Endothelial cell of umbilical vein (primary cell): ENCODE measurements around the gene KRTAP10-2. TPM values are rescaled to one million over a fixed set of nuclear protein-coding genes. Genes with fewer than 3 reads are reported as not detected.

Experiments used
- BruUV-seq: library from RNA; stranded (reverse); fragments of 400-500 nt; replicated peaks from 2 replicates; lab custom pipeline; 2021; lab: Mats Ljungman, UMichigan
- CTCF ChIA-PET: fragments of 300-600, 350-600 bp; sonication (Branson Sonifier 250); formaldehyde crosslinking; loops from one replicate; lab custom pipeline; 2021; ENCODE audit warnings: antibody characterized with exemption, inconsistent platforms; lab: Charles Lee
- POLR2A ChIA-PET: fragments of 300-600, 350-600 bp; sonication (Branson Sonifier 250); formaldehyde crosslinking; loops from one replicate; lab custom pipeline; 2021; ENCODE audit warnings: antibody characterized with exemption, inconsistent platforms; lab: Charles Lee
- DNase-seq: peaks from one replicate; pipeline ENCODE4 v3.0.0-alpha.2; 2011; ENCODE audit warnings: low read depth, low spot score
- FAIRE-seq: peaks from 2 replicates; lab custom pipeline; 2011; peaks lifted over from hg19 to GRCh38; lab: Jason Lieb, UNC
- H2AFZ ChIP-seq: 2 replicates; pipeline ENCODE4 v1.6.0; 2012; ENCODE audit warnings: low read depth, low read length, control low read depth, inconsistent platforms
- H3K27ac ChIP-seq: 2 replicates; pipeline ENCODE4 v1.5.1; 2011; ENCODE audit warnings: low read depth, mild to moderate bottlenecking, control low read depth, low read length, moderate library complexity; ENCODE audit not compliant: insufficient read depth
- H3K27me3 ChIP-seq, 2 experiments: 2 replicates each; pipeline versions ENCODE4 v1.6.0 to v1.6.1; 2011; ENCODE audit warnings: low read length in 2 of 2, mixed read lengths in 1 of 2; ENCODE audit not compliant: control insufficient read depth in 2 of 2, insufficient read depth in 2 of 2
- H3K36me3 ChIP-seq, 2 experiments: 2 replicates in 1 of 2; 3 replicates in 1 of 2; pipeline ENCODE4 v1.5.1; 2011; ENCODE audit warnings: low read length in 2 of 2, mild to moderate bottlenecking in 1 of 2, moderate library complexity in 1 of 2; ENCODE audit not compliant: control insufficient read depth in 2 of 2, insufficient read depth in 2 of 2; ENCODE audit errors: extremely low read depth in 1 of 2
- H3K4me1 ChIP-seq: 3 replicates; pipeline ENCODE4 v1.5.1; 2011; ENCODE audit warnings: mild to moderate bottlenecking, low read length; ENCODE audit not compliant: control insufficient read depth, insufficient read depth; ENCODE audit errors: extremely low read depth
- H3K4me2 ChIP-seq: 2 replicates; pipeline ENCODE4 v1.6.1; 2011; ENCODE audit warnings: low read length, control low read depth, mixed read lengths; ENCODE audit not compliant: insufficient read depth
- H3K4me3 ChIP-seq, 3 experiments: fragments of 200-600 bp in 1 of 3; sonication (generic), shearing (Covaris generic) in 1 of 3; replicated peaks in 1 of 3; 2 replicates each; pipeline ENCODE4 v1.5.1; 2011 to 2016; ENCODE audit warnings: control low read depth in 3 of 3, low read length in 3 of 3, mild to moderate bottlenecking in 2 of 3, inconsistent platforms in 1 of 3, low read depth in 1 of 3, moderate library complexity in 1 of 3; ENCODE audit not compliant: insufficient read depth in 1 of 3
- H3K79me2 ChIP-seq: 2 replicates; pipeline ENCODE4 v1.6.0; 2012; ENCODE audit warnings: low read length, inconsistent platforms; ENCODE audit not compliant: control insufficient read depth, insufficient read depth
- H3K9ac ChIP-seq: replicated peaks from 2 replicates; pipeline ENCODE3; 2011; ENCODE audit warnings: low read length, control low read depth; ENCODE audit not compliant: insufficient read depth; ENCODE audit errors: extremely low read depth
- H3K9me1 ChIP-seq: replicated peaks from 3 replicates; pipeline ENCODE4 v1.6.0; 2011; ENCODE audit warnings: mild to moderate bottlenecking, low read length; ENCODE audit not compliant: control insufficient read depth, insufficient read depth; ENCODE audit errors: extremely low read depth
- H3K9me3 ChIP-seq: replicated peaks from 2 replicates; pipeline ENCODE4 v1.5.1; 2012; ENCODE audit warnings: low read length, inconsistent platforms; ENCODE audit not compliant: control insufficient read depth, insufficient read depth
- H4K20me1 ChIP-seq: replicated peaks from 2 replicates; pipeline ENCODE3; 2011; ENCODE audit warnings: mild to moderate bottlenecking, low read length; ENCODE audit not compliant: control insufficient read depth, insufficient read depth; ENCODE audit errors: extremely low read depth
- CTCF ChIP-seq, 2 donors: IDR thresholded peaks; 1 replicate in 1 of 2; 2 replicates in 1 of 2; pipeline ENCODE4 v1.5.1; 2011; ENCODE audit warnings: low read length in 2 of 2, mild to moderate bottlenecking in 2 of 2, moderate library complexity in 2 of 2, control low read depth in 1 of 2, inconsistent platforms in 1 of 2, low read depth in 1 of 2; ENCODE audit not compliant: insufficient read depth in 1 of 2; ENCODE audit errors: extremely low read depth in 1 of 2
- EZH2 ChIP-seq: IDR thresholded peaks from 2 replicates; pipeline ENCODE4 v1.6.1; 2012; ENCODE audit warnings: borderline replicate concordance, low read depth, mild to moderate bottlenecking, moderate library complexity, low read length, inconsistent platforms; ENCODE audit not compliant: severe bottlenecking
- FOS ChIP-seq: IDR thresholded peaks from 2 replicates; pipeline ENCODE4 v1.6.1; 2011; ENCODE audit warnings: mild to moderate bottlenecking, low read length, moderate library complexity, borderline replicate concordance; ENCODE audit not compliant: insufficient read depth
- GATA2 ChIP-seq: IDR thresholded peaks from 2 replicates; pipeline ENCODE4 v1.7.0; 2011; ENCODE audit warnings: low read depth, mild to moderate bottlenecking, moderate library complexity, mixed read lengths, low read length; ENCODE audit not compliant: insufficient read length, insufficient read depth
- JUN ChIP-seq: IDR thresholded peaks from 2 replicates; pipeline ENCODE4 v1.6.1; 2011; ENCODE audit warnings: borderline replicate concordance, low read depth; ENCODE audit not compliant: insufficient read length, insufficient read depth
- MAX ChIP-seq: IDR thresholded peaks from 2 replicates; pipeline ENCODE4 v1.6.1; 2011; ENCODE audit not compliant: insufficient read depth, insufficient read length
- MYC ChIP-seq: IDR thresholded peaks from one replicate; pipeline ENCODE4 v1.6.1; 2011; ENCODE audit warnings: mild to moderate bottlenecking, low read depth, low read length
- POLR2A ChIP-seq: IDR thresholded peaks from 2 replicates; pipeline ENCODE4 v1.6.1; 2012; ENCODE audit warnings: low read depth, mild to moderate bottlenecking, control low read depth, low read length
- POLR2AphosphoS5 ChIP-seq: IDR thresholded peaks from 2 replicates; pipeline ENCODE4 v1.6.1; 2012; ENCODE audit warnings: low read depth, mild to moderate bottlenecking, control low read depth, low read length, moderate library complexity; ENCODE audit not compliant: insufficient read depth
- dilution Hi-C: fragments of 300-500 bp; cut with MboI; formaldehyde crosslinking; loops from one replicate; pipeline ENCODE4 v1.15.0; 2019; ENCODE audit warnings: low sequenced_read_pairs; ENCODE audit not compliant: extremely low pct_ligation_motif_present
- intact Hi-C: fragments of 100-400 bp; cut with micrococcal nuclease; formaldehyde crosslinking; loops from one replicate; pipeline ENCODE4 v1.10.0; 2022
- polyA plus RNA-seq, 4 experiments: library from polyadenylated mRNA; depleted of rRNA in 3 of 4; stranded (reverse) in 3 of 4; unstranded in 1 of 4; fragments of >200 nt; gene quantifications; 2 replicates each; pipeline versions ENCODE4 v1.2.1 to v1.2.3, GENCODE V29; 2011 to 2012; ENCODE audit warnings: missing spikeins in 1 of 4
- total RNA-seq: library from RNA; stranded (reverse); gene quantifications from 2 replicates; pipeline ENCODE4 v1.2.3, GENCODE V29; 2021

Gene KRTAP10-2
- total and polyA plus RNA-seq, 2 donors (not counting 3 experiments of a cell fraction or from before 2014, with no cell fraction given), result not detected

GRCh38 chr21:44578371-44579055 is 27.2 kb upstream of the KRTAP10-2 start:
- no peaks in the 10 kb centered on the region for H3K4me1 ChIP-seq
- H3K4me3 ChIP-seq, result no peak overlapping the region
- H3K27ac ChIP-seq, result no peak overlapping the region
- no peaks in the 10 kb centered on the region for H3K36me3 ChIP-seq
- no peaks in the 10 kb centered on the region for H4K20me1 ChIP-seq
- no peaks in the 10 kb centered on the region for H3K79me2 ChIP-seq
- DNase-seq (no peak), FAIRE-seq (no peak)
- ChIA-PET POLR2A (no interaction called here), CTCF (no interaction called here)
- no peak overlapping the region for H3K4me2 ChIP-seq
- no peak overlapping the region for H3K9ac ChIP-seq
- no peak overlapping the region for H2AFZ ChIP-seq
- H3K9me1 ChIP-seq, result no peaks in the 10 kb centered on the region
- intact Hi-C loops (no loop called here), dilution Hi-C loops (no loop called here)
- H3K9me3 ChIP-seq, result no peaks in the 10 kb centered on the region
- BruUV-seq, result no TSS peak
- TF ChIP-seq MAX (no peak), FOS (no peak), POLR2AphosphoS5 (no peak), EZH2 (no peak), JUN (no peak), CTCF (IDR thresholded peaks at IDR 0.05; ENCODE audit: extremely low read depth in 1 of 2, insufficient read depth in 1 of 2, low read depth in 1 of 2, low read length in 2 of 2) (no peak), GATA2 (no peak), MYC (no peak), POLR2A (no peak)
- H3K27me3 ChIP-seq, result no peaks in the 10 kb centered on the region
